Suprapubic skin (tissue), 3 donors: ENCODE results near the gene MAPK12.

Source experiments
- CTCF ChIP-seq, 2 donors: fragments of 200-600 bp in 1 of 2; fragments of 450-650 bp in 1 of 2; sonication (generic) in 1 of 2; IDR thresholded peaks; one replicate each; pipeline ENCODE4 v1.5.1; 2016 to 2019; ENCODE audit warnings: antibody characterized with exemption in 2 of 2, mild to moderate bottlenecking in 1 of 2, moderate library complexity in 1 of 2
- POLR2A ChIP-seq, 2 donors: fragments of 450-650 bp; IDR thresholded peaks; one replicate each; pipeline ENCODE4 v1.6.1; 2017; ENCODE audit warnings: antibody characterized with exemption in 2 of 2, mild to moderate bottlenecking in 2 of 2, moderate library complexity in 2 of 2

GRCh38 chr22:50278956-50279619, 17.6 kb upstream of the MAPK12 start:
- TF ChIP-seq POLR2A (IDR thresholded peaks at IDR 0.05) (no peak), CTCF (IDR thresholded peaks at IDR 0.05) (no peak)
